Kidney epithelial cell (primary cell): ENCODE results near the gene NCKAP5. TPM values are rescaled to one million over a fixed set of nuclear protein-coding genes. Genes with fewer than 3 reads are reported as not detected.

ENCODE experiments used
- DNase-seq: peaks from one replicate; pipeline ENCODE4 v3.0.0-alpha.2; 2010; ENCODE audit warnings: low read depth
- H3K27me3 ChIP-seq: 2 replicates; pipeline ENCODE4 v1.6.0; 2011; ENCODE audit warnings: low read length; ENCODE audit not compliant: control insufficient read depth, insufficient read depth
- H3K36me3 ChIP-seq: 2 replicates; pipeline ENCODE4 v1.5.1; 2011; ENCODE audit warnings: low read length; ENCODE audit not compliant: control insufficient read depth, insufficient read depth
- H3K4me3 ChIP-seq: 2 replicates; pipeline ENCODE4 v1.5.1; 2011; ENCODE audit warnings: low read depth, mild to moderate bottlenecking, control low read depth, low read length
- CTCF ChIP-seq: IDR thresholded peaks from 2 replicates; pipeline ENCODE4 v1.5.1; 2011; ENCODE audit warnings: mild to moderate bottlenecking, moderate library complexity, low read length, control low read depth, inconsistent platforms; ENCODE audit not compliant: insufficient read depth, poor library complexity, severe bottlenecking
- total RNA-seq: library from RNA; depleted of rRNA; stranded (reverse); fragments of >200 nt; gene quantifications from 2 replicates; pipeline ENCODE4 v1.2.3, GENCODE V29; 2015

NCKAP5 gene
- total RNA-seq, 1 donor from 2014 or later: 0.33 TPM

- DNase-seq: no peak
- no peaks in the 10 kb centered on the region for H3K27me3 ChIP-seq
- no peak overlapping the region for H3K4me3 ChIP-seq
- H3K36me3 ChIP-seq: peaks cover 1% of the 10 kb centered on the region
- TF ChIP-seq CTCF: no peak
Measured at GRCh38 chr2:133586978-133587377, 18.7 kb upstream of the NCKAP5 start.

DNA sequence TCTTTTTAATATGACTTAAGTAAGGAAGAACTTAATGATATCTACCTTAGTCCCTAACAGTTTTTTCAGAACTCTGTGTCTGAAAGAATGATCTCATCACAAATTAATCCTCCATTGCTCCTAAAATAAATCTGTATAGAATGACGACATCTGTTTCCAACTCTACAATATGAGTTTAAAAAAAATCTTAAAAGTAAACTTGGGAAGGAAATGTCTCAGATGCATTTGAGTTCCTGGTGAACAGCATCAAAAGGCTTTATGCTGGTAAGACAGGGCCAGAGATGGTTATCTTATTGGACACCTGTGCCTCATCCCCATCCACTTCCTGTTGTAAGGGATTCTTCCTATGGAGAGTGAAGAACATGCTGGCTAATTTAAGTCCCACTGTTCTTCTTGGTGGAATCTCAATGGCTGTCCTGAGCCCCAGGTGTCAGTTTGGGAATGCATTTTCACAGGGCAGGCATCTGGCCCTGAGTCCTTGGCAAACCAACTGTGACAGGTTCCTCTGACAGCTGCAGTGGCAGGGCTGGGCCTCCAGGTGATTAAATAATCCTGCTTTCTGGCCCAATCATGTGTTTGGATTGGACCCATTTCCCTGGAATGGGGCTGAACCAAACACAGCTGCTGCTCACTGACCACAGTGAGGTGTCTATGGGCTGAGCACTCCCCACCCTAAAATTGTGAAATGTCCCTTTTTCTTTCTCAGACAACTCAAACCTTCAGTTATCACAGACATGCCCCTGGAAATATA is 12.9 kb upstream of the NCKAP5 start:
- no peaks in the 10 kb centered on the region for H3K27me3 ChIP-seq
- H3K4me3 ChIP-seq: no peak overlapping the region
- H3K36me3 ChIP-seq: no peaks in the 10 kb centered on the region
- DNase-seq: no peak
- TF ChIP-seq CTCF: no peak

GRCh38 chr2:133579274-133579673 is 11.0 kb upstream of the NCKAP5 start:
- DNase-seq: no peak
- H3K4me3 ChIP-seq: no peak overlapping the region
- no peak for TF ChIP-seq CTCF

DNA sequence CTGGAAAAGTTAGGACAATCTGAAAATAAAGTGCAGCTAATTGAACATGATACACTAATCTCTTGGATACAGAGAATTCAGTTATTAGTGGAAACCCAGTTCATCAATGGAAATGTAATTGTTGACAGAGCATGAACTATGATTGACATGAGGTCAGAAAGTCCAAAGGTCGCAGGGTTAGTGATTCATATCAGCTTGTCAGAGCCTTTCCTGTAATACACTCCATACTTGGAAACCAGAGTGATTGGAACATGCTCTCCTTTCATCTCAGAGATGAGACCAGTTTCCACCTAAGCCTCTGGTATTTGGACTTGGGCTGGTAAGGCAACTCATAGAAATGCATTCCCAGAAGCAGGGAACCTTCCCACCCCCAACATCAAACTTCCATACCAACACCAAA is 8.5 kb upstream of the NCKAP5 start:
- H3K27me3 ChIP-seq: no peaks in the 10 kb centered on the region
- no peak for DNase-seq
- TF ChIP-seq CTCF: no peak
- no peak overlapping the region for H3K4me3 ChIP-seq
- H3K36me3 ChIP-seq: no peaks in the 10 kb centered on the region

More at GRCh38 chr2:133579274-133579673, 11.0 kb upstream of the NCKAP5 start:
- Histone ChIP-seq H3K27me3 (no peaks in the 10 kb centered on the region), H3K36me3 (no peaks in the 10 kb centered on the region)

DNA sequence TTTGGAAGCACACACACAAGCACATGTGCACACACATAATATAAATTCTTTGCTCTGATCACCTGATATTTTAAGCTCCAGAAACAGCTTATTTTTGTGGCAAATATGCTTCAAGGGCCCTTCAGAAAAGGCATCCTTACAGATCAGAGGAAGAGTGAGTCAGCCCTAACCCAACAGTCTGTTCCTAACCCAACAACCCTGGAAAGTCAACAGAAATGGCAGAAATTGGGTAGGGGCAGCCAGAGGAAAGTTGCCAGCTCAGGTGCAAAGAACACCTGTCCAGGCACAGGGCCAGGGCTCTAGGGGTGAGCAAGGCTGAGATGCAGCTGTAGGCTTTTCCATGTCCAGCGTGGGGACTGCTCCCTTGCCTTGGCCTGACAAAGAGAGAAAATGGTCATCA is 6.4 kb upstream of the NCKAP5 start:
- Histone ChIP-seq H3K27me3 (no peaks in the 10 kb centered on the region), H3K4me3 (no peak overlapping the region), H3K36me3 (no peaks in the 10 kb centered on the region)
- no peak for DNase-seq
- no peak for TF ChIP-seq CTCF

DNA sequence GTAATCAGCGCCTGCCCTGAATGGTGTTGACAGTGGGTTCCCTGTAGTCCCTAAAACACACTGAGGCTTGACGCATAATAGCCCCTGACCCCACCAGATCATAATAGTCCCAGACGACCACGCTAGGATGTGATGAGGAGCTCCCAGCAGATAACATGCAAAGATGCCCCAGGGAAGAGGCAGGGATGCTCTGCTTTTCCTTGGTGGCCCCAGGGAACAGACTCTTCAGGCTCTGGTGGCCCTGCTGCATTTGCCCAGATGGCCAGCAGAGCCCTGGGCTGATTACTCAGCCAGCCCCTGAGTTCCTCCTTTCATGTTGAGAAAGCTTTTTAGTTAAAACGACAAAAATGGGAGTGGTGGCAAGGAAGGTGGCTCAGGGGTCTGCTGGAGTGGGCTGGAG is 5.9 kb upstream of the NCKAP5 start:
- Histone ChIP-seq H3K27me3 (no peaks in the 10 kb centered on the region), H3K4me3 (no peak overlapping the region), H3K36me3 (no peaks in the 10 kb centered on the region)
- TF ChIP-seq CTCF: no peak
- no peak for DNase-seq
